NCI-H2227 treated with DMSO at 0.1 percent for 48 hours (cell line): ENCODE measurements around the gene MTHFSD.

Experiments used
- DNase-seq: peaks from one replicate; lab custom pipeline; 2025; lab: John Stamatoyannopoulos, UW

The MTHFSD gene

DNA sequence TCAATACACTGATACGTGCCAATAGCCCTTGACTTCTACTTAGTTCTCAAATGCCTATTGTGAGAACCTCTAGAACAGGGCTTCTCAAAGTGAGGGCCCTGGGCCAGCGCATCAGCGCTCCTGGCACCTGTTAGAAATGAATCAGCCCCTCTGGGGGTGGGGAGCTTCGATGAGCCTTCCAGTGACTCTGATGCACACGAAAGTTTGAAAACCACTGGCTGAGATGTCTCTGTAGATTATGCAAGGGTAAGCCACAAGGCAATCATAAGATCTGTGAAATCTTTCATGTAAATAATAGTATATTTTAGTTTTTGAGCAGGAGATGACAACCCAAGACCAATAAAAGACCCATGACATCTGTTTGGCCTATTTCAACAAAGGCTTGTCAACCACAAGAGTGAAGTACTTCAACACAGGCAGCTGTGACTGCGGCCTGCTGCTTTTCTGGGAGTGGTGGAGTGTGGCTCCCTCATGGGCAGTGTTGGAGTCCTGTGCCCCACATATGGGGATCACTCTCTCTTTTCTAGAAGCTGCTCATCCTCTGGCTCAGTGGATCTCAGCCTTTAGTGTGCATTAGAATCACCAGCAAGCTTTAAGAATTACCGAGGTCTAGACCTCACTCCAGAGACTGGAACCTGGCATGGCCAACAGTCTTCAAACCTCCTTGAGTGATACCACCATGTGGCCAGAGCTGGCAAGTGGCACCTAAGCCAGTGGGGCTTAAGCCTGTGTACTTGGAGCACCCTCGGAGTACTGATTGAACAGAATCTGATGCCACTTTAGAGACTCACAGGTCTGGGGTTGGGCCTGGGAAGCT is 5.8 kb downstream of the MTHFSD start:
- DNase-seq: no peak

GRCh38 chr16:86547286-86547685 is 7.7 kb downstream of the MTHFSD start:
- DNase-seq: no peak

- no peak for DNase-seq
These were observed 8.4 kb downstream of the MTHFSD start for GRCh38 chr16:86546638-86547013.

- no peak for DNase-seq
These were observed 8.9 kb downstream of the MTHFSD start for GRCh38 chr16:86545954-86546637.

DNA sequence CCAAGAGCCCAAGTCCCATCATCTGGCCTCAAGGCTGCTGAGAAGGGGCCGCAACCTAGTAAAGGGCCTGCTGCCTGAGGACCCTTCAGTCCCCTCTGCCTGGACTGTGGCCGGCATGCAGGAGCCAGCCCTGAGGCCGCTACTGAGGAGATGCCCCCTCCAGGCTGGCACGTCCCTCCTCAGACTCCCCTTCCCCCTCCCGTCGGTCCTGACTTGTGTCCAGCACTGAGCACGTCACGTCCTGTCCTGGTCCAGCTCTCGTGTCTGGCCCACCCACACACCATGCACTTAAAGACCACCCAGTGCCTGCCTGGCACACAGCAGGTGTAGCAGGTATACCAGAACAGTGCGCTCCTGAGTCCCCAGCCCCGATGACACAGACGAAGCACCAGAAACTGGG is 9.6 kb downstream of the MTHFSD start:
- DNase-seq: no peak

DNA sequence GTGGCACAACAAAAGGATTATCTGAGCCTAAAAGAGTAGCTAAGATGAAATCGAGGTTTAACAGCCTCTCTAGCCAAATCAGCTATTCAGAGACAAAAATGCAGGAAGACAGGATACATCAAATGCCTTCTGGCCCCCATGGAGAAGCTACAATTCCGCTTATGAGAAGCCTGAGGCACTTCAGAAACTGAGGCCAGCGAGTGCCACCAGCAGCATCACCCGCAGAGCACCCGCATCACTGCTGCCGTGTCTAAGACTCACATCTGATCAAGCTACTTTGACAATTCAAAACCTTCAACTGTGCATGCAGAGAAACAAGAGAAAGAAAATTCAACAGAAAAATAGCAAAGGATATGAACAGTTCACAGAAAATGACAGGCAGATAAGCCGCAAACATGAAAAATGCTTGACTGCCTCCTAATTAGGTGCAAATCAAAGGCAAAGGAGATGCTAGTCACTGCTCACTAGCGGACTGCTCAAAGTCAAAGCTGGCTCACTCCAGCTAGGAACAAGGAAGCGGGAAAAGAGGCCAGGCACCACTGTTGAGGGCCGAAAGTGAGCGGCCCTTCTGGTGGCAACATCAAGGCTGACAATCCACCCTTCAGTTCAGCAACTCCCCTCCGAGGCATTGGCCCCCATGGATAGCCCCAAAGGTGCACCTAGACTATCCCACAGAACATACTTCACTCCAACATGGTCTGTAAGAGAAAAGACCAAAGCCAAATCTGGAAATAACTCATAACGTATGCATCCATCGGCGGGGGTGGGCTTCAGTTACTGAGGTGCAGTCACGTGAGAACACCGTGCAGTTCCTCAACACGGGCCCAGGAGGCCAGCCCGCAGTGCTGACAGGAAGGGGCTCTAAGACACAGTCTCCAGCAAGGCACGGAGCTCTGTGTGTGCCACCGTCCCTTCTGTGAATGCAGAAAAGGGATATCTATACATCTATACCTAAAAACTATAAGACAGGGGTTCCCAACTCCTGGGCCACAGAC is 12.0 kb downstream of the MTHFSD start:
- DNase-seq: no peak

DNA sequence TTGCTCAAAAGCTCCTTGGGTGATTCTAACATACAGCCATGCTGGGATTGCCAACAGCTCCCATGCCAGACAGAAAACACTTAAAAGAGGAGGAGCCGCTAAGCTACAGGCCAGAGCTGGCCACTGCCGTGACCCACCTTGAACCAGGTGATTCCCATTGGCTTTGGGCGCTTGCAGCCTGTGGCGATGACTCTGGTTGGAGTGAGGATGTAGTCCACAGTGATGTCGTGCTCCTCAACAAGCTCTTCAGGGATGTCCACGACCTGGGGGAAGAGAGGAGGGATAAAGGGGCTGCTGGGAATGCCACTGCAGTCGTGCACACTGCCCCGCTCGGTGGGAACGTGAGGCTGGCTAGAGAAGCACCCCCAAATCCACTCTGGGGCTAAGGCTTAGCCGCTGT is 13.5 kb downstream of the MTHFSD start:
- DNase-seq: no peak

- no peak for DNase-seq
These were observed 14.1 kb downstream of the MTHFSD start for GRCh38 chr16:86540894-86541293.

- DNase-seq: no peak
These were observed 16.7 kb downstream of the MTHFSD start for GRCh38 chr16:86538196-86538780.

GRCh38 chr16:86537486-86537885 is 17.5 kb downstream of the MTHFSD start:
- DNase-seq: no peak

DNA sequence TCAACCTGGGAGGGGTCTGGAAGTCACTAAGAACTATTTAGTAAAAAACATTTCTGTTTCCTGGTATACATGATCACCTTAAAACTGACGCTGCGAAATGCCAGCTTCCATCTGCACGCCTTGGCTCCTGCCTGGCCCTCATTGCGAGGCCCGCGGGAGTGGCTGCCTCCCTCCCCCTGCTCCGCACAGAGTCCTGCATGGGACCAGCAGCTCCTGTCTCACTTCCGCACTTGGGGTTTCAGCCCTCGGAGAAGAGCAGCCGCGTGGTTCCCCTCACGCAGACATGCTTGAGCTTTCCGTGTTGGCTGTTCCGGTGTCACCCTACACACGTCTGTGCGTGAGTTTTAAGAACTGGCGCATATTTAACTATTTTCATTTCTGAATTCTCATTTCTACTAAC is 18.4 kb downstream of the MTHFSD start:
- no peak for DNase-seq

DNA sequence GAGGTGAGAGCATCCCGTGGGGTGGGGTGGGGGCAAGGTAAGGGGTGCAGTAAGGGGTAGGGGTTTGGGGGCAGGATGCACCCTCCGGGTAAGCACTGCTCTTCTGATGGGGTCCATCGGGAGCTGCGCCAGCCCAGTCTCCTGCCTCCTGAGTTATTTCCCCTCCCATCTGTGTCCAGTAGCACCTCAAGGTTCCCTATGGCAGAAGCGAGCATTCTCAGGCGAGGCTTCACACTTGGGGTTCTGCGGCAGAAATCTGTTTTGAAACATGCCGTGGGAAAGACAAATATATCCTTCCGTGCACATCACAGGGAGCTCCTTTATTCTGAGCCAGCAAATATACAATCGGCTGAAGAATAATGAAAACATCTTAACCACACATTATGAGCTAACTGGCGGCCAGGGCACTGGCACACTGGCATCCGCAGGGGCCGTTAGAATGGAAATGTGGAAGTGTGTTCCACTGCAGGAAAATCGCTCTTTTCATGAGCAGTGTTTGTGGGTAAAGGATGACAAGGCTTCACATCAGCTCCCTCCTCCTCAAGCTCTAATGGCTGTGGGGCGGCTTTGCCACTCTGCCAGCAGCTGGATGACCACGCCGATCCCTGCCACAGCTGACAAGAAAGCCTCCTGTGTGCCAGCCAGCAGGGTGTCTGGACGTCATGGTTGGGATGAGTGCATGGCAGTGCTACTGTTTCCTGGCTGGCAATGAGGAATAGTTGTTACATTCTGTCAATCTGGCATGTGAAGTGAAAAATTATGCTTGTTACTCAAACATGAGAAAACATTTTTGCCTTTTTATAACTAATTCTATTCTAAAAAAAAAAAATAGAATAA is 20.0 kb downstream of the MTHFSD start:
- no peak for DNase-seq

DNA sequence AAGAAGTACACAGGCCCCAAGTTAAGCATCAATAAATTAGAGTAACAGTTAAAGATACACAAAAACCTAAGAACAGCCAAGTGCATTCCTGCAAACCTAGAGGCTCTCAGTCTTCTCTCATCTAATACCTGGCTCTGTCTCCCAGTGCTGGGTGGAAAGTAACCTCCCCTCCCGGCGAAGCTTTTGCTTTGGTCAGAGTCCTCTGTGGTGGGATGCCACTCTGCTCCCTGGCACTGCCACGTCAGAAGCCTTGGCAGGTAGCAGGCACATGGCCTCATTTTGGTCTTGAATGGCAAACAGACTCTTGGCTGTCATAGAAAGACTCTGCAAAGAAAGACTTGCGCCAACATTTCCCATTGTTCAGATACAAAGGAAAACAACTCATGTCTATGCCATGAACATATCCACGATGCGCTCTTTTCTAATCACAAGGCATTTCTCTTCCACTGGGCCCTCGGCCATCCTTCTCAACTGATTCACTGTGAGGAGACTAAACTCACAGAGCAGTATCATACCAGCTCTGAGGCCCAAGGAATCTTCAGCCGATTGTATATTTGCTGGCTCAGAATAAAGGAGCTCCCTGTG is 21.2 kb downstream of the MTHFSD start:
- no peak for DNase-seq

GRCh38 chr16:86533076-86533475 is 22.0 kb downstream of the MTHFSD start:
- no peak for DNase-seq

- no peak for DNase-seq
These were observed 22.6 kb downstream of the MTHFSD start for GRCh38 chr16:86532526-86532815.

- no peak for DNase-seq
These were observed 23.2 kb downstream of the MTHFSD start for GRCh38 chr16:86531641-86532525.

GRCh38 chr16:86531191-86531545 is 23.9 kb downstream of the MTHFSD start:
- DNase-seq: no peak

DNA sequence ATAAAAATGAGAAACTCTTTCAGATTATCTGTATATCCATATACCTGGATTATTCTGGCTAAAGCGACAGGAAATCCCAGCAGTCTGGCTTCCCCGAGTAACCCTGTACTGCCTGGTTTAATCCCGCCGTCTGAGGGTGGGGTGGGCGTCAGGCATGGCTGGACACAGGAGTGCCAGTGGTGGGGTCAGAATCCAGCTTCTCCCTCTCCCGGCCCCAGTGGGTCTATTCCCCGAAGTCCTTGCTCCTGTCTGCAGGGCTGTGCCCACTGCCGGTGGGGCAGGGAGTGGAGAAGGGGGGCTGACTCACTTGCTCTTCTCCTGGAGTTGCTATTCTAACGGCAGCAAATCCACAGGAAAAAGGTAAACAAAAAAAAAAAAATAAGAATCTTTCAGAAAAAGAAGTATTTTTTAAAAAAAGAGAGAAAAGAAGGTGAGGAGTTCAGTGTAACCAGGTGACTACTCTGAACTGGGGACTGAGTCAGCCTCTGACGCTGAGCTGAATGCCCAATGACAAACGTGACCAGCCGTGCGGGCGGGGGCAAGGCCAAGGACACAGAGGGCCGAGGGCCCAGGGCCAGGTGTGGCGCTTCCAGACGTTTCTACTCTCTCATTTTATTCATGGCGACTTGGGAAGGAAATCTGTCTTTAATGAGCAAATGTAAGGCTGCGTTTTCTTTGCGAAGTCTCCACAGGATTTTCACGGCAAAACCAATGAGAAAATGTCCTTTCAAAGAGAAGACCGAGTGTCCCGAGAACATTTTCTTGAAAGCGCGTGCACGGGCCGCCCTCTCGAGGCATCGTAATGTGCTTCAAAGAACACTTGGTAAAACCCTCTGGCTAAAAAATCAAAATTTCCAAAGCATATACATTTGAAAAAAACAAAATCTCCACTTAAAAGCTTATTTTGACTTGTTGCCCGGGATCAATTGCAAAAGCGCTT is 24.5 kb downstream of the MTHFSD start:
- DNase-seq: no peak

DNA sequence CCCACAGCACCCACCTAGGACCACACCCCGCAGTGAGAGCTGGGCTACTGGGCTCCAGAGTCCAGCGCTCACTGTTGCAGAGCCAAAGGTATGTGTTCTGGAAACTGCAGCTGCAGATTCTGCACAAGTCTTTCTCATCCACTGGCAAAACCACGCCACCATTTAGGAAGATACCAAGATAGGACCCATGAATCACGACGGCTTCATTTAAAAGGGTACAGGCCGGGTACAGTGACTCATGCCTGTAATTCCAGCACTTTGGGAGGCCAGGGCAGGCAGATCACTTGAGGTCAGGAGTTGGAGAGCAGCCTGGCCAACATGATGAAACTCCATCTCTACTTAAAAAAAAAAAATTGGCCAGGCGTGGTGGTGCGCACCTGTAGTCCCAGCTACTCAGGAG is 25.9 kb downstream of the MTHFSD start:
- no peak for DNase-seq
